HEK293 (cell line): ENCODE data around the gene NMD3.

Experiments
- BCL11A ChIP-seq: fragments of 450-650 bp; formaldehyde crosslinking; IDR thresholded peaks from 2 replicates; pipeline ENCODE4 v1.5.1; 2016; ENCODE audit warnings: low read depth, missing biosample characterization, missing genetic modification characterization
- SETDB1 ChIP-seq: IDR thresholded peaks from one replicate; pipeline ENCODE4 v1.6.1; 2017; ENCODE audit warnings: mild to moderate bottlenecking, low read length, moderate library complexity, mixed read lengths; ENCODE audit not compliant: insufficient read length
- TCF7L2 ChIP-seq: IDR thresholded peaks from 2 replicates; pipeline ENCODE4 v1.6.1; 2011; ENCODE audit warnings: low read depth, mild to moderate bottlenecking, inconsistent platforms, low read length, moderate library complexity, borderline replicate concordance
- ZBTB1 ChIP-seq: fragments of 450-650 bp; formaldehyde crosslinking; IDR thresholded peaks from 2 replicates; pipeline ENCODE4 v1.5.1; 2016; ENCODE audit warnings: missing biosample characterization, missing genetic modification characterization
- ZBTB20 ChIP-seq: fragments of 450-650 bp; formaldehyde crosslinking; IDR thresholded peaks from 2 replicates; pipeline ENCODE4 v1.5.1; 2016; ENCODE audit warnings: missing biosample characterization, missing genetic modification characterization
- ZNF239 ChIP-seq: fragments of 450-650 bp; formaldehyde crosslinking; IDR thresholded peaks from 2 replicates; pipeline ENCODE4 v1.5.1; 2016; ENCODE audit warnings: missing biosample characterization, missing genetic modification characterization
- ZNF560 ChIP-seq: fragments of 450-650 bp; formaldehyde crosslinking; IDR thresholded peaks from 2 replicates; pipeline ENCODE4 v1.5.1; 2017; ENCODE audit warnings: missing biosample characterization, missing genetic modification characterization, borderline replicate concordance
- ZNF654 ChIP-seq: fragments of 450-650 bp; formaldehyde crosslinking; IDR thresholded peaks from 2 replicates; pipeline ENCODE4 v1.5.1; 2016; ENCODE audit warnings: low read depth, missing biosample characterization, missing genetic modification characterization
- TF ChIP-seq, protein P1 (sequence below): fragments of 450-650 bp; formaldehyde crosslinking; IDR thresholded peaks from 2 replicates; pipeline ENCODE4 v1.5.1; 2017; ENCODE audit warnings: missing biosample characterization, missing genetic modification characterization
- TF ChIP-seq, protein P2 (sequence below): fragments of 450-650 bp; formaldehyde crosslinking; IDR thresholded peaks from 2 replicates; pipeline ENCODE4 v1.5.1; 2016; ENCODE audit warnings: missing biosample characterization, missing genetic modification characterization, low read depth
- TF ChIP-seq, protein P3 (sequence below): sonication (generic); formaldehyde crosslinking; IDR thresholded peaks from 2 replicates; pipeline ENCODE4 v1.8.1; 2022; ENCODE audit warnings: mild to moderate bottlenecking, moderate library complexity, missing genetic modification reagents
- TF ChIP-seq, protein P4 (sequence below): fragments of 450-650 bp; formaldehyde crosslinking; IDR thresholded peaks from 2 replicates; pipeline ENCODE4 v1.5.1; 2016; ENCODE audit warnings: missing biosample characterization, missing genetic modification characterization

DNA sequence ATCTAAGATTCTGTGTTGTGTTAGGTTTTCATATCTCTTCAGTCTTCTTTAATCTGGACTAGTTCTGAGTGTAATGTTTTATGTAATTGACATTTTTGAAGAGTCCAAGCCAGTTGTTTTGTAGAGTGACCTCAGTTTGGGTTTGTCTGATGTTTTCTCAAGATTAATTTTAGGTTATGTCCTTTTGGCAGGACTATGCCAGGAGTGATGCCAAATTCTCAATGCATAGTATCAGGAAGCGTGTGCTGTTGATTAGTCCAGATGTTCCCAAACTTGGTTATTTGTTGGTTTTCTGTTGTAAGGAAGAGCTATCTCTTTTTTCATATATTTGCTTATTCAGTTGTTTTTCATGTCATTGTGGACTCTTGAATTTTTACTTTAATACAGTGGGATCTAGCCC is 32.6 kb downstream of the NMD3 start:
- TF ChIP-seq, protein P1, sequence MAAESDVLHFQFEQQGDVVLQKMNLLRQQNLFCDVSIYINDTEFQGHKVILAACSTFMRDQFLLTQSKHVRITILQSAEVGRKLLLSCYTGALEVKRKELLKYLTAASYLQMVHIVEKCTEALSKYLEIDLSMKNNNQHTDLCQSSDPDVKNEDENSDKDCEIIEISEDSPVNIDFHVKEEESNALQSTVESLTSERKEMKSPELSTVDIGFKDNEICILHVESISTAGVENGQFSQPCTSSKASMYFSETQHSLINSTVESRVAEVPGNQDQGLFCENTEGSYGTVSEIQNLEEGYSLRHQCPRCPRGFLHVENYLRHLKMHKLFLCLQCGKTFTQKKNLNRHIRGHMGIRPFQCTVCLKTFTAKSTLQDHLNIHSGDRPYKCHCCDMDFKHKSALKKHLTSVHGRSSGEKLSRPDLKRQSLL (tag by site-specific recombination), result no peak
- no peak for TF ChIP-seq ZNF560
- no peak for TF ChIP-seq ZNF654 (tag by site-specific recombination)
- no peak for TF ChIP-seq SETDB1
- no peak for TF ChIP-seq ZBTB20
- no peak for TF ChIP-seq ZBTB1 (tag by site-specific recombination)
- no peak for TF ChIP-seq BCL11A (tag by site-specific recombination)
- TF ChIP-seq, protein P2, sequence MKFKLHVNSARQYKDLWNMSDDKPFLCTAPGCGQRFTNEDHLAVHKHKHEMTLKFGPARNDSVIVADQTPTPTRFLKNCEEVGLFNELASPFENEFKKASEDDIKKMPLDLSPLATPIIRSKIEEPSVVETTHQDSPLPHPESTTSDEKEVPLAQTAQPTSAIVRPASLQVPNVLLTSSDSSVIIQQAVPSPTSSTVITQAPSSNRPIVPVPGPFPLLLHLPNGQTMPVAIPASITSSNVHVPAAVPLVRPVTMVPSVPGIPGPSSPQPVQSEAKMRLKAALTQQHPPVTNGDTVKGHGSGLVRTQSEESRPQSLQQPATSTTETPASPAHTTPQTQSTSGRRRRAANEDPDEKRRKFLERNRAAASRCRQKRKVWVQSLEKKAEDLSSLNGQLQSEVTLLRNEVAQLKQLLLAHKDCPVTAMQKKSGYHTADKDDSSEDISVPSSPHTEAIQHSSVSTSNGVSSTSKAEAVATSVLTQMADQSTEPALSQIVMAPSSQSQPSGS, result no peak
- TF ChIP-seq, protein P3, sequence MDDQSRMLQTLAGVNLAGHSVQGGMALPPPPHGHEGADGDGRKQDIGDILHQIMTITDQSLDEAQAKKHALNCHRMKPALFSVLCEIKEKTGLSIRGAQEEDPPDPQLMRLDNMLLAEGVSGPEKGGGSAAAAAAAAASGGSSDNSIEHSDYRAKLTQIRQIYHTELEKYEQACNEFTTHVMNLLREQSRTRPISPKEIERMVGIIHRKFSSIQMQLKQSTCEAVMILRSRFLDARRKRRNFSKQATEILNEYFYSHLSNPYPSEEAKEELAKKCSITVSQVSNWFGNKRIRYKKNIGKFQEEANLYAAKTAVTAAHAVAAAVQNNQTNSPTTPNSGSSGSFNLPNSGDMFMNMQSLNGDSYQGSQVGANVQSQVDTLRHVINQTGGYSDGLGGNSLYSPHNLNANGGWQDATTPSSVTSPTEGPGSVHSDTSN (CRISPR knock-in tag), result no peak
- TF ChIP-seq, protein P4, sequence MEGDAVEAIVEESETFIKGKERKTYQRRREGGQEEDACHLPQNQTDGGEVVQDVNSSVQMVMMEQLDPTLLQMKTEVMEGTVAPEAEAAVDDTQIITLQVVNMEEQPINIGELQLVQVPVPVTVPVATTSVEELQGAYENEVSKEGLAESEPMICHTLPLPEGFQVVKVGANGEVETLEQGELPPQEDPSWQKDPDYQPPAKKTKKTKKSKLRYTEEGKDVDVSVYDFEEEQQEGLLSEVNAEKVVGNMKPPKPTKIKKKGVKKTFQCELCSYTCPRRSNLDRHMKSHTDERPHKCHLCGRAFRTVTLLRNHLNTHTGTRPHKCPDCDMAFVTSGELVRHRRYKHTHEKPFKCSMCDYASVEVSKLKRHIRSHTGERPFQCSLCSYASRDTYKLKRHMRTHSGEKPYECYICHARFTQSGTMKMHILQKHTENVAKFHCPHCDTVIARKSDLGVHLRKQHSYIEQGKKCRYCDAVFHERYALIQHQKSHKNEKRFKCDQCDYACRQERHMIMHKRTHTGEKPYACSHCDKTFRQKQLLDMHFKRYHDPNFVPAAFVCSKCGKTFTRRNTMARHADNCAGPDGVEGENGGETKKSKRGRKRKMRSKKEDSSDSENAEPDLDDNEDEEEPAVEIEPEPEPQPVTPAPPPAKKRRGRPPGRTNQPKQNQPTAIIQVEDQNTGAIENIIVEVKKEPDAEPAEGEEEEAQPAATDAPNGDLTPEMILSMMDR (tag by site-specific recombination), result no peak
- TF ChIP-seq TCF7L2, result no peak
- TF ChIP-seq ZNF239 (tag by site-specific recombination), result no peak
